H54 (cell line): ENCODE data around the gene KIF9.
"Not testable (repeated sequence)": the region's sequence is repeated elsewhere in the genome, so short reads cannot be mapped to it uniquely, and the experiment has no call there.

Experiments used
- DNase-seq: peaks from one replicate; pipeline ENCODE4 v3.0.0; 2011; ENCODE audit warnings: low spot score, mixed read lengths; ENCODE audit not compliant: insufficient read length
- FAIRE-seq: peaks from 3 replicates; lab custom pipeline; 2011; peaks lifted over from hg19 to GRCh38; lab: Jason Lieb, UNC
- POLR2A ChIP-seq: IDR thresholded peaks from 2 replicates; pipeline ENCODE4 v1.6.1; 2011; ENCODE audit warnings: low read depth, mild to moderate bottlenecking, low read length

KIF9 gene

DNA sequence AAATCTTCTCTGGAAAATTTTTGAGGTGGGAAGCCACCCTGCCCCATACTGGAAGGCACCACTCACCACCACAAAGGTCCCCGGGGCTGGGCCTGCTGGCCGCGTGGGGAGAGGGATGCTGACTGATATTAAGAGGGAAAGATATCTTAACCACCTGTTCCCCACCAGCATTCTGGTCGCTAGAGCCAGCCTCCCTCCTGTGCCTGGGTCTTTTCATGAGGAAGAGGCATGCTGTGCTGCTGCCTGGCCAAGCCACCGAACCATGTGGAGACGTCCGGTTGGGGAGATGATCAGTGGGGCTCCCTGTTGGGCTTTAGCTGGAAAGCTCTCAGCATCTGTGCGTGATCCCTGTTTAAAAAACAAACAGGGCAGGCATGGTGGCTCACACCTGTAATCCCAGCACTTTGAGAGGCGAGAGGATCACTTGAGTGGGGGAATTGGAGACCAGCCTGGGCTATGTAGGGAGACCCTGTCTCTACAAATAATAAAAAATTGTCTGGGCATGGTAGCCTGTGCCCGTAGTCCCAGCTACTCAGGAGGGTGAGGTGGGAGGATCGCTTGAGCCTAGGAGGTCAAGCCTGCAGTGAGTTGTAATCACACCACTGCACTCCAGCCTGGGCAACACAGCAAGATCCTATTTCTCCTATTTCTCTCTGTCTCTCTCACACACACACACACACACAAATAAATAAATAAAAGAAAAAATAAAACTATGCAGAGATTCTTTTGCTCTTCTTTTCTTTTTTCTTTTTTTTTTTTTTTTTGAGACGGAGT, 1.2 kb upstream of the KIF9 start:
- no peak for TF ChIP-seq POLR2A
- no peak for DNase-seq
- no peak for FAIRE-seq

DNA sequence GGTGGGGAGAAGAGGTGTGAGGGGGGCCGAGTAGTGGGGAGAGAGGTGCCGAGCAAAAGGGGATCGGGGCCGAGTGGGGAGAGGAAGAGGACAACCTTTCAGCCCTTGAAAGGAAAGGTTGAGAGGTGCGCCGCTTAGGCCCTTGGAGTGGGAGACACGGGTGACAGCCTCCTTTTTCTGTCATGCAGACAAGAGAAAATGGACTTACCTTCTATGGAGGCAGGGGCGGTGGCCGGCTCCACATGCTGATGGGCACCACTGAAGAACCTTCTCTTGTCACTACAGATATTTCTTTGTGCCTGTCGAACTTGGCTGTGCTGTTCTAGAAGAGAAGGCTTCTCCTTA, 566 bp upstream of the KIF9 start:
- DNase-seq, result no peak
- no peak for TF ChIP-seq POLR2A
- no peak for FAIRE-seq

DNA sequence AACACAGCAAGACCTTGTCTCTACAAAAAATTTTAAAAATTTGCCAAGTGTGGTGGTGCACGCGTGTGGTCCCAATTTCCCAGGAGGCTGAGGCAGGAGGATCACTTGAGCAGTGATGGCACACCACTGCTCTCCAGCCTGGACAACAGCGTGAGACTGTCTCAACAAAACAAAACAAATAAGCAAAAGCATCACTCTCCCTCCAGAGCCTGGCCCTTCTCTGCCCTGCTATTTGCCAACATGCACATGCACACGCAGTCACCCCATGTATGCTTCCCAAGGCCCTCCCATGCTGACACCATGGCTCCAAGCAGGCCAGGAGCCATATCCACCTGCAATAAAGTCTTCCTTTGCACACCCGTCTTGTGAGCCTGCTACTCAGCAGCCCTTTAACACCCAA, 2.1 kb downstream of the KIF9 start:
- DNase-seq (no peak), FAIRE-seq (no peak)
- no peak for TF ChIP-seq POLR2A

DNA sequence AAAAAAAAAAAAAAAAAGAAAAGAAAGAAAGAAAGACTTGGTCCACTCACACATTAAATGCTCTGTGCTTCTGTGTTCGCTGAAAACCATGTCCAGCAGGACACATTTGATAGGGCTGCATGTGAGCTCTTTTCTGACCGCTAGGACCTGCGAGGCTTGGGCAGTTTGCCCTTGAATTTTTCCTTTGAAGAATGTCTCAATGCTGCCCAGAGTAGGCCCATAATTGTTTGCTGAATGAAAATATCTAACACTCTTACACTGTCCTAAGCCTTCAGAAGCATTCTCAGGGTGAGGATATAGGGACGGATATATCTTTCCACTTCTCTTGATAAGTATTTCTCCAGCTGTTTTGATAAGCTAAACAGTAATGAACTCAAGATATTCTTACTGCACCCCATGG, 6.0 kb downstream of the KIF9 start:
- TF ChIP-seq POLR2A, result no peak
- DNase-seq (no peak), FAIRE-seq (no peak)

DNA sequence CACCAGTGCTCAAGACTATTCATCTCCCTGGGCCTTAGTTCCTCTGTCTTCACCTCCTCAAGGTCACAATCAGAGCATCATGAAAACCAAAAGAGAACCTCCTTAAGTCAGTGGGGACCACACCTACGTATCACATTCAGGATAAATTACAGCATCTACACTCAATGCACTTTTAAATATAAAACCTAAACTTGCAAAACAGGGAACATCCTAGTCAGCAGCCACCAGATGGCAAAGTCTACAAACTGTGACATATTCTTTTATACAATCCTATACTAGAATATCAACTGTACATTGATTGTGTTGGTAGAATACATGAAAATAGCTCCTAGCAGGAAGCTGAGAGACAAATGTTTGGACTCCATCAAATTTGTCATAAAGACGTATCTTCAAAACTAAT, 7.9 kb downstream of the KIF9 start:
- TF ChIP-seq POLR2A, result no peak
- FAIRE-seq (no peak), DNase-seq (no peak)

DNA sequence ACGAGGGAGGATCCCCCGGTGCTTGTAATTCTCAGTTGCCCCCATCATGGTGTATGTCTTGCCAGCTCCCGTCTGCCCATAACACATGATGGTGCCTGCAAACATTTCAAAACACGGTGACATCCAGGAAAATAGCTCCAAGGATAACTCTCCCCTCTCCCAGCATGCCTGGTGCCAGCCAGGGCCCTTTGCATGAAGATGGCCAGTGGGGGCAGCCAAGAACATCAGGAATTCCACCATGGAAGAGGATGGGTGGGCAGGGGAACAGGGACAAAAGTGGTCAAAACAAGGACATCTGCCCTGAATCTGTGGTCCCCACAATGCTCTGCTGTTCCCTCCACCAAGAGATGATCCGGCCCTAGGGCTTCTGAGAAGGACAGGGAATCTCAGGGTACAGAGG, 9.0 kb downstream of the KIF9 start:
- no peak for DNase-seq

DNA sequence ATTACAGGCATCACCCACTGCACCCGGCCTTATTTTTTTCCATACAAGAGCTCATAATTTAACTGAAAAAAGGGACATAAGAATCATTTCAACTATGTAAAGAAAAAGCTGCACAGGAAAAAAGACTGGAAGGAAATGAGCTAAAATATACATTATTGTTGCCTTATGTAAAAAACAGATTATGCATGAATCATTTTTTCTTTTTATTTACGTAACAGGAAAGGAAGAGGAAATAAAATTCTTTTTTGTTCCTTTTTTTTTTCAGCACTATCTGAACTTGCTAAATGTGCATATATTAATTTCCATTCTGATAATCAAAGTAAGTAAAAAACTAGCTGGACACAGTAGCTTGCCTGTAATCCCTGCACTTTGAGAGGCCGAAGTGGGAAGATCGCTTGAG, 12.1 kb downstream of the KIF9 start:
- DNase-seq (no peak), FAIRE-seq (no peak)
- no peak for TF ChIP-seq POLR2A

More for the DNA sequence above, 9.0 kb downstream of the KIF9 start:
- TF ChIP-seq POLR2A, result no peak
- no peak for FAIRE-seq

DNA sequence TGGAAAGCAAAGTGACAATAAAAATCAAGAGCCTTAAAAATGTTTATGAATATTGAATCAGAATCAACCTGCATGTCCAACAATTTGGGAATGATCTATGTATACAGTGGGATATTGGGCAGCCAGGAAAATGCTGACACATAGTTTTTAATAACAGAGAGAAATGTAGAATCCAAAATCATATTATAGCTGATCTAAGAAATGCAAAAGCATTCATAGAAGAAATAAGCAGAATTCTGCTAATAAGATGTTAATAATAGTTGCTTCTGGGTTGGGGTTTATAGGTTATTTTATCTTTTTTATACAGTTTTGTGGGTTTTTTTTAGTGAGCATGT, 15.1 kb downstream of the KIF9 start:
- TF ChIP-seq POLR2A, result no peak
- FAIRE-seq, result no peak
- no peak for DNase-seq

DNA sequence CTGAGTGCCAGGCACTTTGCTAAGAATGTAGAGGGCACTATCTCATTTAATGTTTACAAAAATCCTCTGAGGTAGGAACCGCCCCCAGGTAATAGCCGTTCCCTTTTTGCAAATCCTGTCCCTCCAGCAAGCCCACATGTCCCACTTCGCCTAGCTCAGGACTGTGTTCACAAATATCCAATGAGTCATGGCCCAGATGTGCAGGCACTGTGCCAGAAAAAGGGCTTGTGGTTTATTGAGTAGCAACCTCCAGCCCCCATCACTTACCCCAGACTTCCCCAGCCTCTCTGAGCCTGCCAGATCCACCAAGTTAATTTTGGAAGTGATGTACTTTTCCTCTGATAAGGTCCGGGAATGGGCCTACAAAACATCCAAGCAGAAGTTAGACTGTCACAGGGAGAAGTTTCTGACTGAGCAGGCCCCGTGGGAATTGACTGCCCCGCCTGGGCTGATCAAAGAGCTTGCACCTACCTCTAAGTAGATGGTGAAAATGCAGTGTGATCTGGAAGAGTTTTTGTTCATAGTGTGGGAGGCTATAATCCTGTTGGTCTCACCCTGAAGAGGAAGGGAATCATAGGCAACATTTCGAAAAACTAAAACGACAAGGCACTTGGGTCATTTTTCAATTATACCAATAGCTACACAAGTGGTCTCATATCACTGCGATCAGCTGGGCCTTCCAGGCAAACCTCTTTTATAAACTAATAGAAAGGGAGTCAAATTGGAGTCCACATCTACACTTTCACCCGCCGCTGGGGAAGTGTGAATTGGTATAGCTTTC, 15.7 kb downstream of the KIF9 start:
- DNase-seq (peak; percentile 60), FAIRE-seq (peak; percentile 66)
- no peak for TF ChIP-seq POLR2A

DNA sequence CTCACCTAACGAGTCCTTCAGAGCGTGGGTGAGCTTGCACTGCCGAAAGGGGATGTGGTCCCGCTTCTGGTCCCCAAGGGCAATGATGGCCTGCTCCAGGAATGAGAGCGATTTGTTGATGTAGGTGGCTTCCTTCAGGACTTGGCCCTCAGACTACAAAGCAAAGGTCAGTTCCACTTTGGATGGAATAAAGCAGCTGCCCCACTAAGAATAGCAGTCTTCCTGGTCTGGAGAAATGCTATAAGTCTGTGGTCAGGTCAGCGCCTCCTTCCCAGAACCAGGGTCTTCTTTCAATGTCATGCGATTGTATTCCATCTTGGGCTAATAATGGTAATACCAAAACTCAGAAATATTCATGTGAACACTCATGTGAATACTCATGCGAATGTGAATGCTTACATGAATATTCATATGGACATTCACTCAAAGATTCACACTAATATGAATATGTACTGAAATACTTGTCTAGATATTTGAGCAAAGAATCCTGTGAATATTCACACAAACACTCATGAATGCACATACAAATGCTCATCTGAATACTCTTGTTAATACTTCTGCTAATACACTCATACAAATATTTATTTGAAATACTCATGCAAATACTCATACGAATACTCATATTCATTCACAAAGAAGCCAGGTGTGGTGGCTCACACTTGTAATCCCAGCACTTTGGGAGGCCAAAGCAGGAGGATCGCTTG, 16.7 kb downstream of the KIF9 start:
- DNase-seq (no peak), FAIRE-seq (no peak)
- no peak for TF ChIP-seq POLR2A

DNA sequence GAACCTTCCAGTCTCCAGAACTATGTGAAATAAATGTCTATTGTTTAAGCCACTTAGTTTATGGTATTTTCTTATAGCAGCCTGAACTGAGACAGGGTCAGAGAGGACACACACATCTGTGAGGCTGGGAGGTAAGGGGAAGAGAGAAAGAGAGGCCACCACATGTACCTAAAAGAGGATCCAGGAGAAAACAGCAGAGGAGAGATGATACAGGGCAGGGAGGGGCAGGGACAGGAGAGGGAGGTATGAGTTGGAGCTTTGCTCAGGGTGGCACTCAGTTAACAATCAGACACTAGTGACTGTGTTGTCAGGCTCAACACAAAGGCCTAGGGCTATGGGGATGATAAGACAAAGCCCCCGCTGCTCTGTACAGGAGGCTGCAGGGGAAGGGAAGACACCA, 17.6 kb downstream of the KIF9 start:
- TF ChIP-seq POLR2A, result no peak
- DNase-seq (no peak), FAIRE-seq (no peak)

DNA sequence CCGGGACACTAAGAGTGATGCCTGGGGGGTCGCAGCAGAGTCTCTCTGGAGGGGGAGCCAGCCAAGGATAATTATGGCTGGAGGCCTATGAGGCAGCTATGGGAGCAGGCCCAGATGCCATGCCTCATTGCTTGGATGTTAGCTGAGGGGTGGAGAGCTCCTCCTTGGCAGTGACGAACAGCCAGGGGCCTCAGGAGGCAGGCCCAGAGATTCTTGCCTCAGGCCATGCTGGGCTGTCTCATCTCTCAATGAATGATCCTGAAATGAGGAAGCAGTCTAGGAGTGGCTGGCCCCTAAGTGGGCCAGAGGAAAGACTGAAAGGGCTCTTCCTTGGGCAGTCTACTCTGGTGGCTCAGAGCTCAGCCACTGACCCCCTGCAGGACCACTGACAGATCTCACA, 21.3 kb downstream of the KIF9 start:
- DNase-seq, result peak; percentile 47

DNA sequence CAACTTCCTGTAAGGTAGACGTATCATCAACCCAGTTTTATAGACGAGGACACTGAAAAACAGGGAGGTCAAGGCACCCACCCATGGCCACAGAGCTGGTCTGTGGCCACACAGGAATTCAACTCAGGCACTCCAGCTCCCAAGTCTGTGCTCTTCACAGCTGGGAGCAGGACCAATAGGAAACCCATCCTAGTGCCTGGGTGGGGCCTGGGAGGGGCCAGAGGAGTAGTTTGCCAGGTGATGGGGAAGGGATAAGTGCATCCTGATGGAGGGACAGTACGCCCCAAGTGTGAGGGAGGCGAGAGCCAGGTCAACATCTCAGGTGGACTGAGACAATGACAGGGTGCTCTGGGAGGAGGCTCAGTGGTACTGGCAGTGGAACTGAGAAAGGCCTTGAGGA, 22.0 kb downstream of the KIF9 start:
- TF ChIP-seq POLR2A, result no peak
- DNase-seq (no peak), FAIRE-seq (no peak)

More for the DNA sequence above, 21.3 kb downstream of the KIF9 start:
- FAIRE-seq, result no peak
- TF ChIP-seq POLR2A, result no peak

DNA sequence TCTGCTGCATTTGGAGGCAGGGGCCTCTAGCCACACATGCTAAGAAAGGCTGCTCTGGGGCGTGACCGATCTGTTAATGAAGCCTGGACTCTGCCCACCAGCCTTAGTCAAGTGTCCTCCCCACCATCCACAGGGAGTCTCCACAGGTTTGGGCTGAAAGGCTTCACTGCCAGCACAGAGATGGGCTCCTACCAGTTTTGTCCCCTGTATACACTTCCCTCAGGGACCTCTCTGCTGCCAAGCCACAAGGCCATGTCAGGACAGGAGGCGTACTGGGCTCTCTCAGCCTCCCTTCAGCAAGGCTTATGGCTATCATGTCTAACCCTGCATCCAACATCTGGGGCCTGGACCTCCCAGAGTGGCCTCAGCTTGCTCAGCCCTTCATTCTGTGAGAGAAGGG, 23.5 kb downstream of the KIF9 start:
- TF ChIP-seq POLR2A, result no peak
- DNase-seq (no peak), FAIRE-seq (no peak)

DNA sequence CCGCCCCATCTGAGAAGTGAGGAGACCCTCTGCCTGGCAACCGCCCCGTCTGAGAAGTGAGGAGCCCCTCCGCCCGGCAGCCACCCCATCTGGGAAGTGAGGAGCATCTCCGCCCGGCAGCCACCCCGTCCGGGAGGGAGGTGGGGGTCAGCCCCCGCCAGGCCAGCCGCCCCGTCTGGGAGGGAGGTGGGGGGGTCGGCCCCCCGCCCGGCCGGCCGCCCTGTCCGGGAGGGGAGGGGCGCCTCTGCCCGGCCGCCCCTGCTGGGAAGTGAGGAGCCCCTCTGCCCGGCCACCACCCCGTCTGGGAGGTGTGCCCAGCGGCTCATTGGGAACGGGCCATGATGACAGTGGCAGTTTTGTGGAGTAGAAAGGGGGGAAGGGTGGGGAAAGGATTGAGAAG, 26.3 kb downstream of the KIF9 start:
- FAIRE-seq, DNase-seq: not testable (repeated sequence)
